Fibroblast of lung (primary cell): Measurements from ENCODE around the gene C11orf24. TPM values are rescaled to one million over a fixed set of nuclear protein-coding genes. Genes with fewer than 3 reads are reported as not detected.

Source experiments
- DNase-seq, 2 donors: peaks; one replicate each; pipeline versions ENCODE4 v3.0.0 to v3.0.0-alpha.2; 2010; ENCODE audit warnings: low read depth in 2 of 2
- H2AFZ ChIP-seq: 2 replicates; pipeline ENCODE4 v1.5.1; 2012; ENCODE audit warnings: low read length, control low read depth, inconsistent platforms
- H3K27ac ChIP-seq: 2 replicates; pipeline ENCODE4 v1.5.1; 2011; ENCODE audit warnings: low read length, control low read depth; ENCODE audit not compliant: insufficient read depth
- H3K27me3 ChIP-seq: 2 replicates; pipeline ENCODE4 v1.5.1; 2011; ENCODE audit warnings: mild to moderate bottlenecking, low read length; ENCODE audit not compliant: control insufficient read depth, insufficient read depth
- H3K36me3 ChIP-seq: 2 replicates; pipeline ENCODE4 v1.5.1; 2011; ENCODE audit warnings: low read length; ENCODE audit not compliant: control insufficient read depth, insufficient read depth
- H3K4me1 ChIP-seq: 2 replicates; pipeline ENCODE4 v1.5.1; 2011; ENCODE audit warnings: low read length; ENCODE audit not compliant: control insufficient read depth, insufficient read depth; ENCODE audit errors: extremely low read depth
- H3K4me2 ChIP-seq: 2 replicates; pipeline ENCODE4 v1.5.1; 2011; ENCODE audit warnings: low read length, control low read depth; ENCODE audit not compliant: insufficient read depth; ENCODE audit errors: extremely low read depth
- H3K4me3 ChIP-seq, 4 experiments: fragments of 200-600 bp in 1 of 4; sonication (generic) in 1 of 4; replicated peaks in 1 of 4; 2 replicates each; pipeline ENCODE4 v1.5.1; 2011 to 2016; ENCODE audit warnings: low read length in 4 of 4, low read depth in 3 of 4, mild to moderate bottlenecking in 3 of 4, control low read depth in 2 of 4, inconsistent platforms in 1 of 4, mixed read lengths in 1 of 4; ENCODE audit not compliant: insufficient read depth in 1 of 4; ENCODE audit errors: control extremely low read depth in 1 of 4
- H3K79me2 ChIP-seq: 2 replicates; pipeline ENCODE4 v1.5.1; 2012; ENCODE audit warnings: mild to moderate bottlenecking, low read length, inconsistent platforms; ENCODE audit not compliant: control insufficient read depth, insufficient read depth
- H3K9ac ChIP-seq: 2 replicates; pipeline ENCODE4 v1.5.1; 2011; ENCODE audit warnings: mild to moderate bottlenecking, low read length, control low read depth; ENCODE audit not compliant: insufficient read depth
- H3K9me3 ChIP-seq: 2 replicates; pipeline ENCODE4 v1.5.1; 2012; ENCODE audit warnings: low read depth, low read length; ENCODE audit not compliant: control insufficient read depth, insufficient read depth
- H4K20me1 ChIP-seq: 2 replicates; pipeline ENCODE4 v1.5.1; 2011; ENCODE audit warnings: low read length; ENCODE audit not compliant: control insufficient read depth, insufficient read depth; ENCODE audit errors: extremely low read depth
- CTCF ChIP-seq, 2 donors: IDR thresholded peaks in 1 of 2; conservative IDR thresholded peaks in 1 of 2; 1 replicate in 1 of 2; 2 replicates in 1 of 2; pipeline ENCODE4 v1.5.1; 2011 to 2012; ENCODE audit warnings: low read length in 2 of 2, control low read depth in 1 of 2, inconsistent platforms in 1 of 2, low read depth in 1 of 2, mild to moderate bottlenecking in 1 of 2
- EZH2 ChIP-seq: IDR thresholded peaks from 2 replicates; pipeline ENCODE4 v1.5.1; 2012; ENCODE audit warnings: low read length, control low read depth, mild to moderate bottlenecking; ENCODE audit errors: missing control alignments
- polyA plus RNA-seq, 2 donors: library from polyadenylated mRNA; depleted of rRNA in 1 of 2; stranded (reverse) in 1 of 2; unstranded in 1 of 2; fragments of >200 nt; gene quantifications; 2 replicates each; pipeline ENCODE4 v1.2.1, GENCODE V29; 2011 to 2012; ENCODE audit warnings: missing spikeins in 1 of 2
- total RNA-seq: library from RNA; depleted of rRNA; stranded (reverse); fragments of >200 nt; gene quantifications from 2 replicates; pipeline ENCODE4 v1.2.1, GENCODE V29; 2014

C11orf24 gene
- total and polyA plus RNA-seq, 2 donors (not counting 1 experiment from before 2014, with no cell fraction given), result 25.4 to 45.6 TPM

GRCh38 chr11:68297052-68297378 lies 25.2 kb upstream of the C11orf24 start:
- Histone ChIP-seq H3K9me3 (no peaks in the 10 kb centered on the region), H3K4me3 (no peak overlapping the region), H3K36me3 (no peaks in the 10 kb centered on the region), H4K20me1 (no peaks in the 10 kb centered on the region), H3K4me2 (no peak overlapping the region), H2AFZ (no peak overlapping the region), H3K9ac (no peak overlapping the region), H3K4me1 (peaks cover 2% of the 10 kb centered on the region), H3K27me3 (no peaks in the 10 kb centered on the region), H3K79me2 (no peaks in the 10 kb centered on the region), H3K27ac (no peak overlapping the region)
- no peak for TF ChIP-seq CTCF (conservative IDR thresholded peaks at IDR 0.05 in 1 of 2, IDR thresholded peaks at IDR 0.05 in 1 of 2; ENCODE audit: low read depth in 1 of 2, low read length in 2 of 2)
- no peak for TF ChIP-seq EZH2
- no peak for DNase-seq

- DNase-seq, result no peak
- H3K9me3 ChIP-seq, result no peaks in the 10 kb centered on the region
- H4K20me1 ChIP-seq, result no peaks in the 10 kb centered on the region
- no peak overlapping the region for H3K9ac ChIP-seq
- no peak overlapping the region for H3K27ac ChIP-seq
- H3K4me2 ChIP-seq, result no peak overlapping the region
- H2AFZ ChIP-seq, result no peak overlapping the region
- no peaks in the 10 kb centered on the region for H3K36me3 ChIP-seq
- no peaks in the 10 kb centered on the region for H3K27me3 ChIP-seq
- H3K79me2 ChIP-seq, result no peaks in the 10 kb centered on the region
- peaks cover 2% of the 10 kb centered on the region for H3K4me1 ChIP-seq
- TF ChIP-seq CTCF (conservative IDR thresholded peaks at IDR 0.05 in 1 of 2, IDR thresholded peaks at IDR 0.05 in 1 of 2; ENCODE audit: low read depth in 1 of 2, low read length in 2 of 2) (no peak), EZH2 (no peak)
- no peak overlapping the region for H3K4me3 ChIP-seq
Measured at GRCh38 chr11:68296344-68297051, 24.7 kb upstream of the C11orf24 start.

- Histone ChIP-seq H3K4me2 (no peak overlapping the region), H3K4me1 (peaks cover 2% of the 10 kb centered on the region), H2AFZ (no peak overlapping the region), H3K27me3 (no peaks in the 10 kb centered on the region), H3K9ac (no peak overlapping the region), H3K27ac (no peak overlapping the region), H3K9me3 (no peaks in the 10 kb centered on the region), H4K20me1 (no peaks in the 10 kb centered on the region), H3K36me3 (no peaks in the 10 kb centered on the region), H3K79me2 (no peaks in the 10 kb centered on the region), H3K4me3 (no peak overlapping the region)
- DNase-seq, result no peak
- TF ChIP-seq EZH2 (no peak), CTCF (conservative IDR thresholded peaks at IDR 0.05 in 1 of 2, IDR thresholded peaks at IDR 0.05 in 1 of 2; ENCODE audit: low read depth in 1 of 2, low read length in 2 of 2) (no peak)
Measured at GRCh38 chr11:68295940-68296339, 24.2 kb upstream of the C11orf24 start.
